ENCODE results near the gene GALNT18.

Gene GALNT18

GRCh38 chr11:11401960-11402535, 219.8 kb downstream of the GALNT18 start:
- Histone ChIP-seq H3K9me3 (ENCODE audit: low read length) (no peaks in the 10 kb centered on the region), H3K4me3 (ENCODE audit: low read depth in 1 of 2, low read length in 2 of 2) (no peak overlapping the region), H3K9ac (ENCODE audit: low read length) (no peak overlapping the region), H3K27ac (ENCODE audit: low read depth, low read length) (no peak overlapping the region), H3K36me3 (ENCODE audit: insufficient read depth, low read length) (no peaks in the 10 kb centered on the region), H3K27me3 (ENCODE audit: control insufficient read depth in 1 of 2, insufficient read depth in 2 of 2, low read length in 2 of 2) (no peaks in the 10 kb centered on the region), H3K4me1 (ENCODE audit: insufficient read depth, low read length) (peaks cover 42% of the 10 kb centered on the region)

DNA sequence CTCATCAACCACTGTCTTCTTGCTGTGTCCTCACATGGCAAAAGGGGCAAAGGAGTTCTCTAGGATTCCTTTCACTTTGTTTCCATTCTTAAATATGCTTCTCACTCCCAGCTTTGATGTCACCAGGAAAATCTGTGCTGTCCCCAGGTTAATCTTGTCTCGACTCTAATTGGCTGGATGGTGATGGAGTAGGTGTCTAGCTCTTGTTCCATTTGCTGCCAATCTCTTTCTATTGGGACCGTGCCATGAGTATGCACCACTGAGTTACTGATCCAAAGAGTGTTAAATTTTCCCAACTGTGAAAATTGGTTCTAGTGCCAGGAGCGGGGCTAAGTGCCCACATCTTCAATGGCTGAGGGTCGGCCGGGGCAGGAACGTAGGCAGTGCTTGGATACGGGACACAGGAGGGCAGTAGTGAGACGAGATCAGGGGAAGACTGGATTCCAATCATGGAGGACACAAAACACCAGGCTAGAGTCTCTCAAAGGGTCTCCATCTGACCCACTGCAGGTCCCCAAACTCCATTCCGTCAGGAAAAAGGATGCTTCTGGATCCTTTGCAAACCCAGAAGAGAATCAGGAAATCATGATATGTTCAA, 221.1 kb downstream of the GALNT18 start:
- no peaks in the 10 kb centered on the region for H3K27me3 ChIP-seq (ENCODE audit: control insufficient read depth in 1 of 2, insufficient read depth in 2 of 2, low read length in 2 of 2)
- H3K27ac ChIP-seq (ENCODE audit: low read depth, low read length): no peak overlapping the region
- peaks cover 40% of the 10 kb centered on the region for H3K4me1 ChIP-seq (ENCODE audit: insufficient read depth, low read length)
- no peak overlapping the region for H3K9ac ChIP-seq (ENCODE audit: low read length)
- no peaks in the 10 kb centered on the region for H3K9me3 ChIP-seq (ENCODE audit: low read length)
- H3K4me3 ChIP-seq (ENCODE audit: low read depth in 1 of 2, low read length in 2 of 2): no peak overlapping the region
- H3K36me3 ChIP-seq (ENCODE audit: insufficient read depth, low read length): no peaks in the 10 kb centered on the region

DNA sequence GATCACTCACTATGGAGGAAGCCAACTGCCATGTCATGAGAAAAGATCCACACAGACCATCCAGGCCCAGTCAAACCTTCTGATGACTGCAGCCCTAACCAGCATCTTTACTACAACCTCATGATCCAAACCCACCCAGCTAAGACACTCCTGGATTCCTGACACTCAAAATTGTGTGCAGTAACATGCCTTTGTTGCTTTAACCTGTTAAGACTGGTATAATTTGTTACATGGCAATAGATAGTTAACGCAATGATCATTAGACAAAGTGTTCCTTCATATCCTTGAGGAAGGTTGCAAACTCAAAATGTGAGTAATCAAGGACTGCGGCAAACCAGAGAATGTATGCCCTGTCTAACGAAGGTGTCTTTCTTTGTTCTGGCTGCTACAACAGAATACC, 221.7 kb downstream of the GALNT18 start:
- Histone ChIP-seq H3K9me3 (ENCODE audit: low read length) (no peaks in the 10 kb centered on the region), H3K36me3 (ENCODE audit: insufficient read depth, low read length) (no peaks in the 10 kb centered on the region), H3K27ac (ENCODE audit: low read depth, low read length) (no peak overlapping the region), H3K4me3 (ENCODE audit: low read depth in 1 of 2, low read length in 2 of 2) (no peak overlapping the region), H3K9ac (ENCODE audit: low read length) (no peak overlapping the region), H3K27me3 (ENCODE audit: control insufficient read depth in 1 of 2, insufficient read depth in 2 of 2, low read length in 2 of 2) (no peaks in the 10 kb centered on the region), H3K4me1 (ENCODE audit: insufficient read depth, low read length) (peaks cover 40% of the 10 kb centered on the region)

- Histone ChIP-seq H3K36me3 (ENCODE audit: insufficient read depth, low read length) (no peaks in the 10 kb centered on the region), H3K9me3 (ENCODE audit: low read length) (no peaks in the 10 kb centered on the region), H3K27ac (ENCODE audit: low read depth, low read length) (no peak overlapping the region), H3K4me1 (ENCODE audit: insufficient read depth, low read length) (peaks cover 21% of the 10 kb centered on the region), H3K4me3 (ENCODE audit: low read depth in 1 of 2, low read length in 2 of 2) (no peak overlapping the region), H3K9ac (ENCODE audit: low read length) (no peak overlapping the region), H3K27me3 (ENCODE audit: control insufficient read depth in 1 of 2, insufficient read depth in 2 of 2, low read length in 2 of 2) (no peaks in the 10 kb centered on the region)
These were observed 224.0 kb downstream of the GALNT18 start for GRCh38 chr11:11397781-11398180.

- no peaks in the 10 kb centered on the region for H3K9me3 ChIP-seq (ENCODE audit: low read length)
- H3K4me3 ChIP-seq (ENCODE audit: low read depth in 1 of 2, low read length in 2 of 2): no peak overlapping the region
- H3K27me3 ChIP-seq (ENCODE audit: control insufficient read depth in 1 of 2, insufficient read depth in 2 of 2, low read length in 2 of 2): no peaks in the 10 kb centered on the region
- no peak overlapping the region for H3K27ac ChIP-seq (ENCODE audit: low read depth, low read length)
- peaks cover 16% of the 10 kb centered on the region for H3K4me1 ChIP-seq (ENCODE audit: insufficient read depth, low read length)
- no peaks in the 10 kb centered on the region for H3K36me3 ChIP-seq (ENCODE audit: insufficient read depth, low read length)
- no peak overlapping the region for H3K9ac ChIP-seq (ENCODE audit: low read length)
These were observed 224.8 kb downstream of the GALNT18 start for GRCh38 chr11:11397036-11397415.

DNA sequence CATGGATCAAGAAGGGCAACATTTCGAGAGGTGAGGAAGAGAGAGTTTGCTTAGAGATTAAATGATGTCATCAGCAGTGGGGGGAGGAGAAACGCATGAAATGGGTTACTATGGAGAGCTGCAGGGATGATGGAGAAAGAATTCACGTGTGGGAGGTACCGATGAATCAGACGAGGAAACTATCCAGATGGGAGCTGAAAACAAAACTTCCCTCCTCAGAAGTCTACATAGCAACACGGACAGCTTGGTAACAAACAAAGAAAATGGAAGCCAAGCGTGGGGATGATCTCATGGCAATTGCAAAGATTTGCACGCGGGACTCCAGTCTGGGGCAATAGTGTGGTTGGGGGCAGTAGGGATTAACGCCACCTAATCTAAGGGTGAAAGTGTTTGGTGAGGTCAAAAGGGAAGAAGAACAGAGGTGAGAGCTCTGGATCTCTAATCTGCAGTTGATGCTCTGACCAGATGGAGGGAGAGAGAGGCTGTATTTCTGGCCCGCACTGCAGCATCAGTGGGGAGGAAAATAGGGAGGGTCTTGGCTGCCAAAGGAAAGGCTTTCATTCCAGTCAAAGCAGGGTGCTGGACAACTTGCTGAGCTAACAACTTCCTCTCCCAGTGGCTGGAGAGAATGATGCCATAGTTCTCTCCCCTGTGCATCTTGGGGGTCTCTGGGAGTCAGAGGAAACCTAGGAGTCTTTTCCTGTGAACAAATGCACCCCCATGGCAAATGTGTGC, 225.3 kb downstream of the GALNT18 start:
- H3K27me3 ChIP-seq (ENCODE audit: control insufficient read depth in 1 of 2, insufficient read depth in 2 of 2, low read length in 2 of 2): no peaks in the 10 kb centered on the region
- no peaks in the 10 kb centered on the region for H3K36me3 ChIP-seq (ENCODE audit: insufficient read depth, low read length)
- H3K9me3 ChIP-seq (ENCODE audit: low read length): no peaks in the 10 kb centered on the region
- H3K4me3 ChIP-seq (ENCODE audit: low read depth in 1 of 2, low read length in 2 of 2): no peak overlapping the region
- no peak overlapping the region for H3K27ac ChIP-seq (ENCODE audit: low read depth, low read length)
- peaks cover 16% of the 10 kb centered on the region for H3K4me1 ChIP-seq (ENCODE audit: insufficient read depth, low read length)
- H3K9ac ChIP-seq (ENCODE audit: low read length): no peak overlapping the region

DNA sequence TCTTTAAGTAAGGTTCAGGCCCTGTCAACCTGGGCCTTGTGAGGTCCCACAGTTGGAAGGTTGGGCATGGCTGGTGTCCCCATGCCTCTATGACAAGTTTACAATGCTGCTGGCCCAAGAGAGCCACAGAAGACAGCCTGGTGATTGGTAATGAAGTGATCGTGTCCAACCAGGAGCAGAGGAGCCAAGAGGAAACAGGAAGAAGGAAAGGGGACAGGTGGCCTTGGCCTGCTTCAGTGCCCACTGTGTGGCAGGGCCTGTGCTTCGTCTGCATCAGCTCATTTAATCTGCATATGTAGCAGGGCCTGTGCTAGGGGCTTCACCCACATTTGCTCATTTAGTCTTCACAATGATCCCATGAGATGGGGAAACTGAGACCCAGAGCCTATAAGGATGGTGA, 226.7 kb downstream of the GALNT18 start:
- H3K27me3 ChIP-seq (ENCODE audit: control insufficient read depth in 1 of 2, insufficient read depth in 2 of 2, low read length in 2 of 2): no peaks in the 10 kb centered on the region
- H3K4me1 ChIP-seq (ENCODE audit: insufficient read depth, low read length): peaks cover 15% of the 10 kb centered on the region
- no peak overlapping the region for H3K27ac ChIP-seq (ENCODE audit: low read depth, low read length)
- H3K9me3 ChIP-seq (ENCODE audit: low read length): no peaks in the 10 kb centered on the region
- H3K36me3 ChIP-seq (ENCODE audit: insufficient read depth, low read length): no peaks in the 10 kb centered on the region
- no peak overlapping the region for H3K4me3 ChIP-seq (ENCODE audit: low read depth in 1 of 2, low read length in 2 of 2)
- no peak overlapping the region for H3K9ac ChIP-seq (ENCODE audit: low read length)

GRCh38 chr11:11394241-11394640, 227.6 kb downstream of the GALNT18 start:
- no peak overlapping the region for H3K27ac ChIP-seq (ENCODE audit: low read depth, low read length)

DNA sequence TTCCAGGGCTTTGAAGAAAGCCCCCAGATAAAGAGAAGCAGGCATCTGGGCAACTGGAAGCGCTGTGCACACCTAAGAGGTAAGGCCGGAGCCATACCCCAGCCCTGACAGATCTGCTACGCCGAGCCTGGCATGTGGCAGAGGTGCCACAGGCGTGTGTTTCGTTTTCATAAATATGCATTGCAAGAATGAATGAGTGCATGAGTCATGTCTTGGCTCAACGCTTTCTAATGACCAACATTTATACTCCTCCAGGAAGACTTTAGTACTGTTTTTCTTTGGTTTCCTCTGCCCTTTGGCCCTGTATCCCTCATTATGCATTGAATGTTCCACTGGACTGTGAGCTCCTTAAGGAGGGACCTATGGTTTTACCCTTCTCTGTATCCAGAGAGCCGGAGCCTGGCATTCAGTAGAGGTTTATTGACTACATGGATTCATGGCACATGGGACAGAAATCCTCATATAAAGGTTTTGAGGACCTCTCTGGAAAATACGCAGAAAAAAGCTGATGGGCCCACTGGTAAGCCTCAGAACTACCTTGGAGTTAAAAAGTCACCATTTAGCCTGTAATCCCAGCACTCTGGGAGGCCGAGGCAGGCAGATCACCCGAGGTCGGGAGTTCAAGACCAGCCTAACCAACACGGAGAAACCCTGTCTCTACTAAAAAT, 229.9 kb downstream of the GALNT18 start:
- Histone ChIP-seq H3K9ac (ENCODE audit: low read length) (no peak overlapping the region), H3K36me3 (ENCODE audit: insufficient read depth, low read length) (no peaks in the 10 kb centered on the region), H3K27ac (ENCODE audit: low read depth, low read length) (no peak overlapping the region), H3K9me3 (ENCODE audit: low read length) (no peaks in the 10 kb centered on the region), H3K27me3 (ENCODE audit: control insufficient read depth in 1 of 2, insufficient read depth in 2 of 2, low read length in 2 of 2) (no peaks in the 10 kb centered on the region), H3K4me3 (ENCODE audit: low read depth in 1 of 2, low read length in 2 of 2) (no peak overlapping the region), H3K4me1 (ENCODE audit: insufficient read depth, low read length) (peaks cover 14% of the 10 kb centered on the region)

More at GRCh38 chr11:11394241-11394640, 227.6 kb downstream of the GALNT18 start:
- Histone ChIP-seq H3K27me3 (ENCODE audit: control insufficient read depth in 1 of 2, insufficient read depth in 2 of 2, low read length in 2 of 2) (no peaks in the 10 kb centered on the region), H3K9me3 (ENCODE audit: low read length) (no peaks in the 10 kb centered on the region), H3K4me1 (ENCODE audit: insufficient read depth, low read length) (peaks cover 15% of the 10 kb centered on the region), H3K4me3 (ENCODE audit: low read depth in 1 of 2, low read length in 2 of 2) (no peak overlapping the region), H3K36me3 (ENCODE audit: insufficient read depth, low read length) (no peaks in the 10 kb centered on the region), H3K9ac (ENCODE audit: low read length) (no peak overlapping the region)

GRCh38 chr11:11391169-11391568, 230.6 kb downstream of the GALNT18 start:
- Histone ChIP-seq H3K4me1 (ENCODE audit: insufficient read depth, low read length) (peaks cover 8% of the 10 kb centered on the region), H3K9me3 (ENCODE audit: low read length) (no peaks in the 10 kb centered on the region), H3K27me3 (ENCODE audit: control insufficient read depth in 1 of 2, insufficient read depth in 2 of 2, low read length in 2 of 2) (no peaks in the 10 kb centered on the region), H3K27ac (ENCODE audit: low read depth, low read length) (no peak overlapping the region), H3K9ac (ENCODE audit: low read length) (no peak overlapping the region), H3K4me3 (ENCODE audit: low read depth in 1 of 2, low read length in 2 of 2) (no peak overlapping the region), H3K36me3 (ENCODE audit: insufficient read depth, low read length) (no peaks in the 10 kb centered on the region)

GRCh38 chr11:11390068-11390771, 231.6 kb downstream of the GALNT18 start:
- no peak overlapping the region for H3K27ac ChIP-seq (ENCODE audit: low read depth, low read length)
- H3K36me3 ChIP-seq (ENCODE audit: insufficient read depth, low read length): no peaks in the 10 kb centered on the region
- H3K9me3 ChIP-seq (ENCODE audit: low read length): no peaks in the 10 kb centered on the region
- H3K27me3 ChIP-seq (ENCODE audit: control insufficient read depth in 1 of 2, insufficient read depth in 2 of 2, low read length in 2 of 2): no peaks in the 10 kb centered on the region
- no peak overlapping the region for H3K4me3 ChIP-seq (ENCODE audit: low read depth in 1 of 2, low read length in 2 of 2)
- H3K4me1 ChIP-seq (ENCODE audit: insufficient read depth, low read length): peaks cover 8% of the 10 kb centered on the region
- H3K9ac ChIP-seq (ENCODE audit: low read length): no peak overlapping the region
